HG03196 (cell line): ENCODE measurements around the gene CLIP2.
"Not testable (repeated sequence)": the region's sequence is repeated elsewhere in the genome, so short reads cannot be mapped to it uniquely, and the experiment has no call there.

Source experiments
- ATAC-seq: cut with Tn5 transposase; IDR thresholded peaks from one replicate; pipeline ENCODE4 v1.9.1; 2021; ENCODE audit not compliant: unreplicated experiment

The CLIP2 gene

GRCh38 chr7:74428023-74428422 is 138.8 kb downstream of the CLIP2 start:
- ATAC-seq: no peak

DNA sequence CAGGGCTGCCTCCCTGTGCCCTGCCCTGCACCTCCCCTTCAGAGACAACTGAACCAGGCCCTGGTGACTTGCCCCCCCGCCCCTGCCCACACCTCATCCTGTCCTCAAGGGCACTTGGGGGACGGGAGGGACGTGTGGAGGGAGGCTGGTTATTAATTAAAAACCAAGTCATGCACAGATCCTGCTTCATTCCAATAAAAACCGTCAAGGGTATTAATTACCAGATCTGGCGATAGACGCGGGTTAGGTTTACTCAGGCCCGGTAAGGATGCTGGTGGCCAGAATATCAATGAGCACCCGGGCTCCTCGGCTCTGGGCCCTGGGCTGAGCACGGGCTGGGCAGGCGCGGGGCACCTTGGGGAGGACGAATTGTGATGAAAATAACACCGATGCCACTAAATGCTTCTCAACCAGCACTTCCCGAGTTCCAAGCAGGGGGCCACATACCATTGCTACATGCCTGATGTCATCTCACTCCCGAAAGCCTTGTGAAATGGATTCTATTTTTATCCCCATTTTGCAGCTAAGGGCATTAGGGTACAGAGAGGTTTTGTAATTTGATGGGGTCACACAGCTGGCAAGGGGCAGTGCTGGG is 140.0 kb downstream of the CLIP2 start:
- no peak for ATAC-seq

DNA sequence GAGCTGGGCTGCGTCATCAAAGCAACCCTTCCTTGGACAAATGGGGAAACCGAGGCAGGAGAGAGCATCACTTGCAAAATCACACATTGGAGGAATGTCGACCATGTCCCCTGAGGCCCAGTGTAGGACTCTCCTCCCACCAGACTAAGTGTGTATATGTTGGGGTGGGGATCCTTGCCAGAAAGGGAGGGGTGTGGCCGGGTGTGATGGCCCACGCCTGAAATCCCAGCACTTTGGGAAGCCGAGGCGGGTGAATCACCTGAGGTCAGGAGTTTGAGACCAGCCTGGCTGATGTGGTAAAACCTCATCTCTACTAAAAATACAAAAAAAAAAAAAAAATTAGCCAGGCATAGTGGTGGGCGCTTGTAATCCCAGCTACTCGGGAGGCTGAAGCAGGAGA is 141.2 kb downstream of the CLIP2 start:
- not testable (repeated sequence) for ATAC-seq

- no peak for ATAC-seq
Measured at GRCh38 chr7:74430961-74431466, 141.8 kb downstream of the CLIP2 start.

GRCh38 chr7:74437291-74437571 is 148.0 kb downstream of the CLIP2 start:
- not testable (repeated sequence) for ATAC-seq

DNA sequence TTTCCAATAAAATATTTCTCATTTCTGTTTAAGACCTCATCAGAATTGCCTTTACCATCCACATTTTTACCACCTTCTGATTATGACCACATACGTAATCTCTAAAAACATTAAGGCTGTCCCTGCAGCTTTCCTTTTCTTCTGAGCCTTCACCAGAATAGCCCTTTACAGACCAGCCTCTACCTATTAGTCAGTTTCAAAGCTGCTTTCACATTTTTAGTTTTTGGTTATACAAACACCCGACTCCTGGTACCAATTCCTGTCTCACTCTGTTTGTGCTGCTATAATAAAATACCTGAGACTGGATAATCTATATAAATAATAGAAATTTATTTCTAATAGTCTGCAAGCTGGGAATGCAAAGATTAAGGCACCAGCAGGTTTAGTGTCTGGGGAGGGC is 149.1 kb downstream of the CLIP2 start:
- ATAC-seq: no peak

- no peak for ATAC-seq
Measured at GRCh38 chr7:74439541-74439940, 150.3 kb downstream of the CLIP2 start.

- not testable (repeated sequence) for ATAC-seq
Measured at GRCh38 chr7:74440143-74440542, 150.9 kb downstream of the CLIP2 start.

- no peak for ATAC-seq
Measured at GRCh38 chr7:74441801-74442200, 152.6 kb downstream of the CLIP2 start.

DNA sequence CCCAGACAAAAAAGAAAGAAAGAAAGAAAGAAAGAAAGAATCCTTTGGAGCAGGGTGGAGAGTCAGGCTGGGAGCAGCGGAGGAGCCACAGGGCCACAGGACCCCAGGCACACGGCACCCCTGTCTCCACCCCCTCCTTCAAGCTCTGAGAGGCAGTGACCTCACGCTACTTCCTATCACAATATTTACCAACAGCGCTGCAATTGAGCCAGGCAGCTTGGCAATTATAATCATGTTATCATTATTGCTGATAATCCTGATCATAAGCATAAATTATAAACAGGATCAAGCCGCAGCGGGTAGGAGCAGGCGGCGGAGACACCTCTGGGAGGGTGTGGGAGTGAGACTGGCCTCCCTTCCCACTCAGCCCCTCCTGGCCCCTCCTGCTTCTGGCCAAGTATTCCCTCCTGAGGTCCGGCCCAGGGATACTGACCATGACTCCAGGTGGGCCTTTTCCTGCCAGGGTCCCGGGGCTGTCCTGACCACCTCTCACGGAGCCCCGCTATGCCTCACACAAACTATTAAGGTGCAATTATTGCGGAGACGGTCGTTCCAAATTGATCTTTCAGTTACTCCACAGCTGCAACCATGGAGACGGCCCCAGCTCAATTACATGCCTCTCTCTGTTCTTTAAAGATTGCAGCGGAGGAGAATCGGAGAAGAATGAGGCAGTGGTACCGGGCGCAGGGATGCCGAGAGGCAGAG is 154.5 kb downstream of the CLIP2 start:
- no peak for ATAC-seq

DNA sequence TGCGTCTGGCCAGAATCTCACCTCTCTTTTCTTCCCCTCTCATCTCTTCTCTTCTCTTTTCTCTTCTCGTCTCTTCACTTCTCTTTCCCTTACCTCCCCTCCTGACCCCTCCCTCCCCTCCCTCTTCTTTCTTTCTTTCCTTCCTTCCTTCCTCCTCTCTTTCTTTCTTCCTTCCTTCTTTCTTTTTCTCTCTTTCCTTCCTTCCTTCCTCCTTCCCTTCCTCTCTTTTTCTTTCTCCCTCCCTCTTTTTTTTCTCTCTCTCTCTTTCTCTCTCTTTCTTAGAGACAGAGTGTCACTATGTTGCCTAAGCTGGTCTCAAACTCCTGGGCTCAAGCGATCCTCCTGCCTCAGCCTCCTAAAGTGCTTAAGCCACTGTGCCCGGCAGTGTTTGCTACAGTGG is 159.9 kb downstream of the CLIP2 start:
- ATAC-seq: no peak

GRCh38 chr7:74449809-74450397 is 160.7 kb downstream of the CLIP2 start:
- no peak for ATAC-seq

GRCh38 chr7:74452748-74453321 is 163.6 kb downstream of the CLIP2 start:
- ATAC-seq: no peak

DNA sequence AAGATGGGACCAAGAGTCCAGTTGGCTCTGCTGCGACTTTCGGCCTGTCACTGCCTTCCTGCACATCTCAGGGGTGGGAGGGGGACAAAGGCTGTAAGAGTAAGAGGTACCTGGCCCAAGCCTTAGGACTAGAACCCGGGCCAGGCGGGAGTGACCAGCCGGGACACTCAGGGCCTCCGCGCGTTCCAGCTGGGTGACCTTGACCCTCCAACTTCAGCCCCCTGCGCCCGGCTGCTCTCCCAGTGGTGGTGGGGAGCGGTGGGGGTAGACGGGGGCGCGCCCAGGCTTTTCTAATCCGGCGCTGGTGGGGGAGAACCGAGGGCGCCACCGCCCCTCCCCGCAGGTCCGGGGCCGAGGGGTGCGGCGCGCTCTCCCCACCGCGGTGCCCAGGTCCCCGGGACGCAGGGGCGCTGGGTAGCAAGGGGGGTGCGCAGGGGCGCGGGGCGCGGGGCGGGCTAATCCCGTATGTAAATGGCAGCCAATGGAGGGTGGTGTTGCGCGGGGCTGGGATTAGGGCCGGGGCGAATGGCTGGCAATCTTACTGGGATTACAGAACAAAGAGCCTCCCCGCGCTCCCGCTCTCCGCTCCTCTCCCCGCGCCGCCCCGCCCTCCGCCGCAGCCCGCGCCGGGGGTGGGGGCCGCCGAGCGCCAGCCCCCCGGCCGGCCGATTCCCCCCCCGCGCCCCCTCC is 164.3 kb downstream of the CLIP2 start, which contains the start of gene GTF2IRD1:
GTF2IRD1 (plus strand) TSS at position 585 of the 690 bp plus-strand sequence. CDS start 54,175 bp downstream, outside the sequence.
- no peak for ATAC-seq

- no peak for ATAC-seq
Measured at GRCh38 chr7:74454021-74454924, 165.1 kb downstream of the CLIP2 start.

GRCh38 chr7:74454925-74455288 is 165.7 kb downstream of the CLIP2 start:
- ATAC-seq: no peak

- ATAC-seq: no peak
Measured at GRCh38 chr7:74455291-74455804, 166.1 kb downstream of the CLIP2 start.
